GM21360 (cell line): Measurements from ENCODE around the gene ATF4.

Experiments
- ATAC-seq: cut with Tn5 transposase; IDR thresholded peaks from one replicate; pipeline ENCODE4 v1.9.1; 2021; ENCODE audit warnings: mild to moderate bottlenecking, moderate library complexity; ENCODE audit not compliant: unreplicated experiment

The ATF4 gene

GRCh38 chr22:39528080-39528661 is 7.8 kb downstream of the ATF4 start:
- no peak for ATAC-seq

DNA sequence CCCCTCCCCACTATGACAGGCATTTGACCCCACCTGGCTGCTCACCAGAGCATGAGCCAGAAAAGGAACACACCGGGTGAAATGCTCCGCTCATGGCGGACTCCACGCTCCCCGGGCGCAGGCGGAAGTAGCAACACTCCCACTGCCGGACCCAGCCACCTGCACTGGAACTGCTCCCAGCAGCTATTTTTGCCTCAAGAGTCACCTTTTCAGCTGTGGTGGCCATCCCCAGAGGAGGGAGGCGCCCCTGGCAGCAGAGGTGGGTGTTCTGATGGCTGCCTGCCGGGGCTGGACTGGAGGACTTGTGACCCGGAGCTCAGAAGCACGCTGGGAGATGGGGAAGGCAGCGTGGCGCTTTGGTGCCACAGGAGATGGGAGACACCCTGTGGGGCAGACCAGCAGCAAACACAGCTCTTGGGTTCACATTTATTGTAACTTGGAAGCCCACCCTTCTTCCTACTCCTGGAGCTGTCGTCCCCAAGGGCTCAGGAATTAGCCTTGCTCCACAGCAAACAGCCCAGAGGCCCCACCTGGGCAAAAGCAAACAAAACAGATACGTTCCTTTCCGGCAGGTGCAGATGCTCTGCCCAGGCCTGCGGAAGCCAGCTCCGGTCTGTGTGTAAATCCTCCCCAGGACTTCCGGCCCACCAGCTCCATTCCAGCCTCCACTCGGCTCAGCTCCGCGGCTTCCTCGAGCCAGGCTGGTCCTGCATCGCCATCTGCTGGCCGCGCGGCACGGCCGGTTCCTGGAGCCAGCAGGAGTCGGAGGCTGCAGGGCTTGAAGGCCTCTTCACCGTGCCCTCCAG is 8.5 kb downstream of the ATF4 start:
- ATAC-seq = no peak

- ATAC-seq = no peak
Measured at GRCh38 chr22:39529487-39529851, 9.1 kb downstream of the ATF4 start.

- no peak for ATAC-seq
Measured at GRCh38 chr22:39530116-39530515, 9.8 kb downstream of the ATF4 start.

DNA sequence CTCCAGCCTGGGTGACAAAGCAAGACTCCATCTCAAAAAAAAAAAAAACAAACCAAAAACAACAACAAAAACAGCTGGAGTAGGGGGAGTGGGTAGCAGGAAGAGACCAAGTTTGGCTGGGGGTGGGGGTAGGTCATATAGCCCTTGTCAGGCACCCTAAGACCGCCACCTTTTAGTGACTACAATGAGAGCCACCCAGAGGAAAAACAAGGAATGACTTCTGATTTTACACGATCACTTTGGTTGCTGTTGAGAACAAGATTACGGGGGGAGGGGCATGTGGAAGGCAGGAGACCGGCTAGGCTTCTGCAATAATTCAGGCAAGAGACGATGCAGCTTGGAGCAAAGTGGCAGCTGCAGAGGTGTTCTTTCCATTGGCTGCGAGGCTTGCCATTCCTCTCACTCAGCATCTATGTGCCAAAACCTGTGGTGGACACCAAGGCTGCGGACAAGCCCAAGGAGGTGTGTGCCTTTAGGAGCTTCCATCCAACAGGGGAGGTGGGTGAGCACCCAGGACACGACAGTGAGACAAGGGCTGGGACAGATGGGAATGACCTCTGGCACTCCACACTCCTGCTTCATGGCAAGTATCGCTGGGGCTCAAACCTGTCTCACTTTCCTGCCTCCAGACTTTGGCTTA is 10.4 kb downstream of the ATF4 start:
- ATAC-seq = no peak

DNA sequence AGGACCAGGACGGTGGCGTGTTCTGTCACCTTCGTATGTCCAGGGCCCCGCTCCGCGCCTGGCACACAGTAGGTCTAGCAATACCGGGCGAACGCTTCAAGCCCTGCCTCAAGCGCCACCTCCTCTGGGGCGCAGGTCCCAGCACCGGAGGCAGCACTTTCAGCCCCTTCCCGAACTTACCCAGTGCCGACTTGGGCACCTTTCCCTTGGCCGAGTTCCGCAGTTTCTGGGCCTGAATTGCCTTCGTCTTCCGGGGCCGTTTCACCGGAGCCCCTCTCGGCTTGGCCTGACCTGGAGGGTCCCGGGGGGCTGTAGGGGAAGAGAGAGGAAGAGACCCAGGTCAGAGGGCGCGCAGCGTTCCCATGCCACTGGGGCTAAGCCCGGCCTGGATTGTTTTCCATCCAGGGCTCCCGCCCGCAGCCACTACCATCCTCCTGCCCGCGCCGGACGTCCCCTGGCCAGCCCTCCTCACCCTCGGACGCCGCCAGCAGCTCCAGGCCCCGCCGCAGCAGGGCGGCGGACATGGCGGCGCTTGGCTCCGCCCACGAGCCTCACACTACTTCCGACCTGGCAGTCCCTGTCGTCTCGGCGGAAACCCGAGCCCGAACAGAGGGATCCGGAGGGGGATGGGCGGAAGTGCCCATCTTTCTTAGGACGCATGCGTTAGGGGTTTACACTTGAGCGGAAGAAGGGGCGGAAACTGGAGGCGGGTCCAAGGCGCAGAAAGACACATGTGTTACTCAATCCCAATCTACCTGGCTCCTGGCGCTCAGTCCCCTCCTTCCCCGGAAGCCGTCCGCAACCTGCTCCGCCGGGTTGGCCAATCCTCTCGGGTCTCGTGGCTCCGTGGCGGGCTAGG is 12.1 kb downstream of the ATF4 start, which contains the start of gene RPS19BP1:
RPS19BP1 (minus strand) TSS at position 534 of the 859 bp plus-strand sequence; CDS start at position 524, 10 bp downstream.
- peak; percentile 59 for ATAC-seq

- no peak for ATAC-seq
Measured at GRCh38 chr22:39534092-39534506, 13.7 kb downstream of the ATF4 start.

GRCh38 chr22:39534591-39535356 is 14.4 kb downstream of the ATF4 start:
- ATAC-seq = no peak

DNA sequence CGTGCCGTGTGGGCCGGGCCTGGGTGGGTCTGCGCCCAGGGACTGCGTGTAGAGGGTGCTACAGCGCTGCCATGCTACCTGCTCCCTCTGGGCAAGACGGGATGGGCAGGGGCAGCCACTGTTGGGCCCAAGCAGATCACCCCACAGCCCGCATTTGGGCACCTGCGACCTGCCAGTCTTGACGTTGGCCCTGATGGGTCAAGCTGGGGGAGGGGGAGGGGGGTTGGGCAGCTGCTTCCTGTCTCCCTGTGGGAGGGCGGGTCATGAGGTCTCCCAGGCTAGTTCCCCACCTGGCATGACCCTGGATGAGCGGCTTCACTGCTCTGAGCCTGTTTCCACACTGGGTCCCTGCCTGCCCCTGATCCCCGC is 15.0 kb downstream of the ATF4 start:
- ATAC-seq = no peak

DNA sequence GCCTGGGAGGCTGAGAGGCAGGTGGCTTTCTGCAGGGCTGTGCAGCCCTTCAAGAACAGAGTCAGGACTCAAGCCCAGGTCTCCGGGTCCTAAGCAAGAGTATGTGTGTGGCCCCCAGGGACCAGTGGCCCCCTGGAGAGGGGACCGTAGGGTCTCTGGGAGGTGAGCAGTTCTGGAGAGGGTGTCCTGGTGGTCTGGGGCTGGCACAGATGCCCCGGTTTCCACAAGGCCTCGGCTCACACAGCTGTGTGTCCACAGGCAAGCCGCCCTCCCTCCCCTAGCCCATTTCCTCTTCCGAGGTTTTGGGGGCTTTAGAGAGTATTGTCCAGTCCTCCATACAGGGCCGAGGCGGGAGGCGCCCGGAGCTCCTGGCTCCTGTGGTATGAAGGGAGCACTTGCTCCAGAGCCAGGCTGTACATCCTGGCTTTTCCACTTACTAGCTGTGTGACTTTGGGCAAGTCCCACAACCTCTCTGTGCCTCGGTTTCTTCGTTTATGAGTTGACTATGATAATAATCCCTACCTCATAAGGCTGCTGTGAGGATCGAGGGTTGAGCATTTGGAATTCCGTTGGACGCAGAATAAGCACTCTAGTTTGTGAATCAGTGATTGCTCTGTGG is 15.6 kb downstream of the ATF4 start:
- no peak for ATAC-seq

GRCh38 chr22:39536711-39537110 is 16.3 kb downstream of the ATF4 start:
- ATAC-seq = no peak

DNA sequence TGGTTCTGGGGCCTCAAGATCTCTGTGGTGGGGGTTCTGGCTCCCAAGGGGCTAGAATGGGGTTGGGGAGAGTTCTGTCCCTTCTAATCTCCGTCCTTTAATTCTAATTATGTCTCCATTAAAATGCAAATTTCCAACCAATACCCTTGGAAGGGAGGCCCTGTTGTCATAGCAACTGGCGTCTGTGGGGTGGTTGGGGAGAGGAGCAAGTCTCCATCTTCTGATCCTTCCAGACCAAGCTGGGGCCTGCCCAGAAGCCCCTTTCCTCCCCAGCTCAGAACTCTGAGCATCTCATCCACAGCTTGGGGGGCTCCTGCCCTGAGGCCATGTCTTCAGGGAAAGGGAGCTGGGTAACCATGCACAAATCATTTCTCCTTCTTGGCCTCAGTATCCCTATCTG is 17.6 kb downstream of the ATF4 start:
- ATAC-seq = no peak

- no peak for ATAC-seq
Measured at GRCh38 chr22:39543095-39543494, 22.7 kb downstream of the ATF4 start.

GRCh38 chr22:39545386-39546365 is 25.3 kb downstream of the ATF4 start:
- no peak for ATAC-seq

- ATAC-seq = no peak
Measured at GRCh38 chr22:39546889-39547586, 26.7 kb downstream of the ATF4 start.

- ATAC-seq = no peak
Measured at GRCh38 chr22:39547587-39547947, 27.2 kb downstream of the ATF4 start.

DNA sequence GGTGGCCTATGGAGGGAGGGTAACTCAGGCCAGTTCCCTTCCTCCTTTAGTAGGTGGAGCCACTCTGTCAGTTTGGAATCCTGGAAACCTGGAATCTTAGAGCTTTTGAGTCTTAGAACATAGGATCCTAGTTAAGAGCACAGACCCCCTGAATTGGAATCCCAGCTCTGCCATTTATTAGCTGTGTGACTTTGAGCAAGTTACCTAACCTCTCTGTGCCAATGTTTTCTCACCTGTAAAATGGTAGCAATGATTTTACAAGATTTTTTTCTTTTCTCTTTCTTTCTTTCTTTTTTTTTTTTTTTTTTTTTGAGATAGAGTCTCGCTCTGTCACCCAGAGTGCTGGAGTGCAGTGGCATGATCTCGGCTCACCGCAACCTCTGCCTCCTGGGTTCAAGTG is 33.1 kb downstream of the ATF4 start:
- no peak for ATAC-seq

GRCh38 chr22:39554151-39554550 is 33.8 kb downstream of the ATF4 start:
- ATAC-seq = no peak
